A673 (cell line): Measurements from ENCODE around the gene DLX1. TPM values are rescaled to one million over a fixed set of nuclear protein-coding genes. Genes with fewer than 3 reads are reported as not detected.
A peak's percentile ranks its signal among the peaks of the same experiment; 100 is the strongest.

Source experiments
- BruUV-seq: library from RNA; stranded (reverse); fragments of 400-500 nt; replicated peaks from 2 replicates; lab custom pipeline; 2021; lab: Mats Ljungman, UMichigan
- CTCF ChIA-PET: fragments of 300-600 bp; sonication (Branson Sonifier 250); formaldehyde crosslinking; loops from one replicate; lab custom pipeline; 2022; ENCODE audit warnings: antibody characterized with exemption; lab: Charles Lee
- POLR2A ChIA-PET: fragments of 300-600 bp; sonication (Branson Sonifier 250); formaldehyde crosslinking; loops from one replicate; lab custom pipeline; 2022; ENCODE audit warnings: antibody characterized with exemption; ENCODE audit not compliant: low non-redundant PET; lab: Charles Lee
- DNase-seq: peaks from one replicate; pipeline ENCODE4 v3.0.0-alpha.2; 2015; ENCODE audit warnings: low spot score
- H3K27ac ChIP-seq: fragments of 200-600 bp; sonication (generic); 2 replicates; pipeline ENCODE4 v1.5.1; 2016; ENCODE audit warnings: mixed run types, low read depth, mild to moderate bottlenecking, mixed read lengths, antibody characterized with exemption, low read length; ENCODE audit not compliant: poor library complexity, severe bottlenecking
- H3K27me3 ChIP-seq: fragments of 200-600 bp; sonication (generic); replicated peaks from 2 replicates; pipeline ENCODE4 v1.6.1; 2017; ENCODE audit warnings: mixed run types, low read depth, mild to moderate bottlenecking, mixed read lengths, antibody characterized with exemption, low read length; ENCODE audit not compliant: insufficient read depth, poor library complexity
- H3K36me3 ChIP-seq: fragments of 200-600 bp; sonication (generic); 2 replicates; pipeline ENCODE4 v1.6.1; 2016; ENCODE audit warnings: mixed run types, mild to moderate bottlenecking, mixed read lengths, antibody characterized with exemption, low read length; ENCODE audit not compliant: insufficient read depth, poor library complexity, severe bottlenecking
- H3K4me1 ChIP-seq: fragments of 200-600 bp; sonication (generic); 2 replicates; pipeline ENCODE4 v1.6.1; 2017; ENCODE audit warnings: mixed run types, mild to moderate bottlenecking, mixed read lengths, antibody characterized with exemption, low read length; ENCODE audit not compliant: insufficient read depth, poor library complexity, severe bottlenecking
- H3K4me3 ChIP-seq: fragments of 200-600 bp; sonication (generic); 2 replicates; pipeline ENCODE4 v1.5.1; 2016; ENCODE audit warnings: low read depth, mixed run types, mild to moderate bottlenecking, mixed read lengths, low read length; ENCODE audit not compliant: poor library complexity, severe bottlenecking
- H3K9me3 ChIP-seq: fragments of 200-600 bp; sonication (generic); 2 replicates; pipeline ENCODE4 v1.6.1; 2016; ENCODE audit warnings: mixed run types, low read depth, mild to moderate bottlenecking, mixed read lengths, antibody characterized with exemption, low read length; ENCODE audit not compliant: poor library complexity, severe bottlenecking
- EZH2 ChIP-seq: fragments of 200-600 bp; sonication (generic); IDR thresholded peaks from 2 replicates; pipeline ENCODE4 v1.6.1; 2017; ENCODE audit warnings: borderline replicate concordance, low read depth, mild to moderate bottlenecking, mixed read lengths, antibody characterized with exemption, low read length; ENCODE audit not compliant: poor library complexity, severe bottlenecking
- intact Hi-C: fragments of 100-400 bp; cut with micrococcal nuclease; formaldehyde crosslinking; loops from one replicate; pipeline ENCODE4 v1.10.0; 2022; ENCODE audit not compliant: unreplicated experiment
- total RNA-seq: library from RNA; stranded (reverse); gene quantifications from 2 replicates; pipeline ENCODE4 v1.2.3, GENCODE V29; 2021
- TF ChIP-seq, protein P1 (sequence below): fragments of 300-800, 200-600 bp; sonication (generic); conservative IDR thresholded peaks from 2 replicates; pipeline ENCODE4 v1.5.1; 2017; ENCODE audit warnings: low read depth, mild to moderate bottlenecking, antibody characterized with exemption, low read length, moderate library complexity, mixed read lengths

DLX1 gene
- total RNA-seq, 1 experiment from 2014 or later = 33.2 TPM

- peak overlapping the region; percentile 74 for H3K27ac ChIP-seq
- H3K27me3 ChIP-seq = no peaks in the 10 kb centered on the region
- intact Hi-C loops = loop anchor here (5.0 kb wide), 1 partner anchor 53 kb away; no protein-coding TSS in a partner anchor
- POLR2A ChIA-PET = interaction anchor here (0.6 to 1.0 kb wide), 2 partner anchors 15 to 58 kb away, joined by 4 read pairs; no protein-coding TSS in a partner anchor
- H3K9me3 ChIP-seq = no peaks in the 10 kb centered on the region
- H3K4me3 ChIP-seq = no peak overlapping the region
- BruUV-seq = no TSS peak
- TF ChIP-seq EZH2 = no peak
- TF ChIP-seq, protein P1, sequence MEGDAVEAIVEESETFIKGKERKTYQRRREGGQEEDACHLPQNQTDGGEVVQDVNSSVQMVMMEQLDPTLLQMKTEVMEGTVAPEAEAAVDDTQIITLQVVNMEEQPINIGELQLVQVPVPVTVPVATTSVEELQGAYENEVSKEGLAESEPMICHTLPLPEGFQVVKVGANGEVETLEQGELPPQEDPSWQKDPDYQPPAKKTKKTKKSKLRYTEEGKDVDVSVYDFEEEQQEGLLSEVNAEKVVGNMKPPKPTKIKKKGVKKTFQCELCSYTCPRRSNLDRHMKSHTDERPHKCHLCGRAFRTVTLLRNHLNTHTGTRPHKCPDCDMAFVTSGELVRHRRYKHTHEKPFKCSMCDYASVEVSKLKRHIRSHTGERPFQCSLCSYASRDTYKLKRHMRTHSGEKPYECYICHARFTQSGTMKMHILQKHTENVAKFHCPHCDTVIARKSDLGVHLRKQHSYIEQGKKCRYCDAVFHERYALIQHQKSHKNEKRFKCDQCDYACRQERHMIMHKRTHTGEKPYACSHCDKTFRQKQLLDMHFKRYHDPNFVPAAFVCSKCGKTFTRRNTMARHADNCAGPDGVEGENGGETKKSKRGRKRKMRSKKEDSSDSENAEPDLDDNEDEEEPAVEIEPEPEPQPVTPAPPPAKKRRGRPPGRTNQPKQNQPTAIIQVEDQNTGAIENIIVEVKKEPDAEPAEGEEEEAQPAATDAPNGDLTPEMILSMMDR = no peak
- peak; percentile 48 for DNase-seq
- CTCF ChIA-PET = no interaction called here
- no peaks in the 10 kb centered on the region for H3K36me3 ChIP-seq
- peaks cover 39% of the 10 kb centered on the region for H3K4me1 ChIP-seq
Measured at GRCh38 chr2:172039011-172039704, 46.1 kb upstream of the DLX1 start.

GRCh38 chr2:172040311-172040710, 45.0 kb upstream of the DLX1 start:
- Histone ChIP-seq H3K9me3 (no peaks in the 10 kb centered on the region), H3K4me1 (peaks cover 39% of the 10 kb centered on the region), H3K27ac (peak overlapping the region; percentile 74), H3K4me3 (no peak overlapping the region), H3K27me3 (no peaks in the 10 kb centered on the region), H3K36me3 (no peaks in the 10 kb centered on the region)
- intact Hi-C loops = no loop called here
- TF ChIP-seq EZH2 = no peak
- TF ChIP-seq, protein P1 = no peak
- ChIA-PET CTCF (no interaction called here), POLR2A (no interaction called here)
- DNase-seq = peak; percentile 93
- no TSS peak for BruUV-seq

DNA sequence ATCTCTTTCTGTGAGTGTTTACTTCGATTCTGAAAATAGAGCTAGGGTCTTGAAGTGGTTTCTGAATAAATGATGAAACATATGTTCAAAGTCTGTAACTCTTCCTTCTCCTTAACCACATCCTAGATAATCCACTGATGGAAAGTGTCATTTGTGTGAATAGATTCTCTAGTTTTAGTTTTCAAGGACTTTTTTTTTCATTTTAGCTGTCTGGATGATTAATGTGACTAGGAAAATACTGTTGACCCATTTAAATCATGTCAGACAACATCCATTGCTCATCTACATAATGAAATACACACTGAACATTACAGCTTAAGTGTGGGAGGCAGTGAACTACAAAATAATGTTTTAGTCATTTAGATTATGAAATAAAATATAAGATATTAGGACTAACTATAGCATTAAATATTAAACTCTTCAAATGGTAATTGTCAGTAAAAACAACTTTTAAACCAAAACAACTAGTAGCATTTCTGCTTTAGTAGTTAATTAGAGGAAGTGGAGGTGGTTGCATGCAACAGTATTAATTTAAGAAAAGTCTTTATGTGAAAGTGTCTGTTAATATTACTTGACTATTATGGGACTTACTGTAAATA, 39.1 kb upstream of the DLX1 start:
- TF ChIP-seq, protein P1 = no peak
- TF ChIP-seq EZH2 = no peak
- DNase-seq = peak; percentile 81
- intact Hi-C loops = no loop called here
- CTCF ChIA-PET = no interaction called here
- H3K4me1 ChIP-seq = peaks cover 32% of the 10 kb centered on the region
- no peaks in the 10 kb centered on the region for H3K27me3 ChIP-seq
- no peaks in the 10 kb centered on the region for H3K9me3 ChIP-seq
- BruUV-seq = no TSS peak
- H3K4me3 ChIP-seq = no peak overlapping the region
- H3K36me3 ChIP-seq = no peaks in the 10 kb centered on the region
- POLR2A ChIA-PET = interaction anchor here (0.6 kb wide), 1 partner anchor 348 kb away, joined by 4 read pairs; no protein-coding TSS in a partner anchor
- peak overlapping the region; percentile 89 for H3K27ac ChIP-seq
